GM18873 (cell line): ENCODE results near the gene DHRS2.
"Not testable (repeated sequence)": the region's sequence is repeated elsewhere in the genome, so short reads cannot be mapped to it uniquely, and the experiment has no call there.

ENCODE experiments used
- ATAC-seq: cut with Tn5 transposase; IDR thresholded peaks from one replicate; pipeline ENCODE4 v1.9.1; 2021; ENCODE audit warnings: mild to moderate bottlenecking, moderate library complexity, moderate number of reproducible peaks; ENCODE audit not compliant: unreplicated experiment, low FRiP score

DHRS2 gene

GRCh38 chr14:23631702-23632460, 4.3 kb upstream of the DHRS2 start:
- peak; percentile 42 for ATAC-seq

DNA sequence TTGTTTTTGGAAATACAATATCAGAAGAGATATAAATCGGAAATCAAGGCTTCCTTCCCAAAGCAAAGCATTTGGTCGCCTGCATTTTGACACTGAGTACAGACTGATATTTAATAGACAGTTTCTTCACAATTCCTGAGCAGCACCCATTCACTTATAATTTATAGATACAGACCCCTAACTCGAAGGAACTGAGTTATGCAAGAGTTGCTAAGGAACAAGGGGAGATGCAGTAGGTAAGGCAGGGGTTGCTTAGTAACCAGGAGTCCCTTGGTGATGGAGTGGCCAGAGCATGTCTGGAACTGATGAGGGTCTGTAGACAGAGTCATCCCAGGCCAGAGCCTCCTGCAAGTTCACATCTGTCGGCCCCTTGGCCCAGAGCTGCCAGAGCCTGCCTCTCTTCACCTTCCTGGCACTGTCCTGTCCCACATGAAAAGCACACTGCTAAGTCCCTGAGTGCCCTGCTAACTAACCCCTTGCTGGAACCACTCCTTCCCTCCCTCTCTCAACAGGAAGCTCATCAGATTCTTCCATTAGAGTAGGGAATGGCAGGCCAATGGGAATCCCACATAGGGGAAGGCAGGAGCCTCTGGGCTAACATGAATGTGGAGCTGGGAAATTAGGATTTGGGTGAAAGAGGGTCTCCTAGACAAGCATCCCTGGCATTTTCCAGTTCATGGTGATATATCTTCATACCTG, 3.6 kb upstream of the DHRS2 start:
- no peak for ATAC-seq

DNA sequence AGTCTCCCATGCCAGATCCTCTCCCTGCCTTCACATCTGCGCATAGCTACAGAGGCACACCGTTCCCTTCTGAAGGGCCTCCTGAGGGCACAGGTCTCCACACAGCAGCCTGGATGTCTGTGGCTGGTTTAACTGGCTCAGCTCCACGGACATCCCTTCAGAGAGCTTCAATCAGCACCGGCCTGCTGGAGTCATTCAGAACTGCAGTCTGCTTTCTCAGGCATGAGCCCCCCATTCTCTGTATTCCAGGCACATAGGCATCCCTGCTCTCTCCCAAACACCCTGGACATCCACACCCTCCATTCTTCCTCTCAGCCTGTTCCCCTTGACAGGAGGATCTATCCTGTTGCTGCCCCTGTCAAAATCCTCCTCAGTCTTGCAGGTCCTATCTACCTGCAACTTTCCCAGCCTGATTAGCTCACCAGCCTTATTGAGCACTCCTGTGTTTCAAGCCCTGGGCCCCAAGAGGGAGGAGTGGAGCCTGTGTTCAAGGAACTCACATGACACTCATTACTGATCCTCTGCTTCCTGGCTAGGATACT, 2.9 kb upstream of the DHRS2 start:
- ATAC-seq: no peak

DNA sequence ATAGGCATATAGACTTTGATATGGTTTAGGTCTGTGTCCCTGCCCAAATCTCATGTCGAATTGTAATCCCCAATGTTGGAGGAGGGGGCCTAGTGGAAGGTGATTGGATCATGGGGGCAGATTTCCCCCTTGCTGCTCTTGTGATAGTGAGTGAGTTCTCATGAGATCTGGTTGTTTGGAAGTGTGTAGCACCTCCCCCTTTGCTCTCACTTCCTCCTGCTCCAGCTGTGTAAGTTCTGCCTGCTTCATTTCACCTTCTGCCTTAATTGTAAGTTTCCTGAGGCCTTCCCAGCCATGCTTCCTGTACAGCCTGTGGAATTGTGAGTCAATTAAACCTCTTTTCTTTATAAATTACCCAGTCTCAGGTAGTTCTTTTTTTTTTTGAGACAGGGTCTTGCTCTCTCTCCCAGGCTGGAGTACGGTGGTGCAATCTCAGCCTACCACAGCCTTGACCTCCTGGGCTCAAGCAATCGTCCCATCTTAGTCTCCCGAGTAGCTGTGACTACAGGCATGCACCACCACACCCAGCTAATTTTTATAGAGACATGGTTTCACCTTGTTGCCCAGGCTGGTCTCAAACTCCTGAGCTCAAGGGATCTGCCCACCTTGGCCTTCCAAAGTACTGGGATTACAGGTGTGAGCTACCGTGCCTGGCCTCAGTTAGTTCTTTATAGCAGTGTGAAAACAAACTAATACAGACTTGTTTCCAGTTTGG, 1.3 kb upstream of the DHRS2 start:
- not testable (repeated sequence) for ATAC-seq

DNA sequence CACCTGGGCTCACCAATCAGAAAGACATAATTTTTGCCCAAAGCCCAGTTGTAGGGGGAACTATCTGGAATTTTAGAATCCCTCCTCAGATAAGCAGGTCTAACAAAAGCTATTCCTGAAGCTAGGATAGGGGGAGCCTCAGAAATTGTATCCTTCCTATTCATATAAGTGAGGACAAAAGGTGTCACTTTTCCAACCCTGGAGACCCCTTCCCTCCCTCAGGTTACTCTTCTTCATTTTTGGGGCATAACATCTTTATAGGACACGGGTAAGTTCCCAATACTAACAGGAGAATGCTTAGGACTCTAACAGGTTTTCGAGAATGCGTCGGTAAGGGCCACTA, 1.1 kb downstream of the DHRS2 start:
- ATAC-seq: not testable (repeated sequence)

- ATAC-seq: not testable (repeated sequence)
These were observed 1.7 kb downstream of the DHRS2 start for GRCh38 chr14:23637655-23638413.

DNA sequence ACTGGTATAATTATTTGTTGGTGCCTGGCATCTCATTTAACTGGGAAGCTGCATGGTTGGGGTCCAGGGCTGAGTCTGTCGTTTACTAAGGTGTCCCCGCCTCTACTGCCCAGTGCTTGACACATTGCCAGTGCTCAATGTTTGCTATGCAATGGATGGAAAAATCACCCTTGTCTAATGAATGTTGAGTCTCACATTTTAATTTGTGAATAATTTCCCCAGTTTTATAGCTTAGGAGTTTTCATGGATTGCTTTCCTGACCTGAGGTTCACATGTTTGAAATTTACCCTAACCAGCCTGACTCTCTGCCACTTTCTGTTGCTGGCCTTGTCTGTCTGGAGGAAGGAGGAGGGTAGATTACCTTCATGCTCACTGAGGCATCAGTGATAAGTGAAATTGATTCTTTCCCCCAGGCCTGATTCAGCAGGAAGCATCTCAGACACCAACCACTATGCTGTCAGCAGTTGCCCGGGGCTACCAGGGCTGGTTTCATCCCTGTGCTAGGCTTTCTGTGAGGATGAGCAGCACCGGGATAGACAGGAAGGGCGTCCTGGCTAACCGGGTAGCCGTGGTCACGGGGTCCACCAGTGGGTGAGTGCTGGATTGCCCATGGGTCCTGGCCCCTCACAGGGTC, 2.4 kb downstream of the DHRS2 start:
- ATAC-seq: no peak

DNA sequence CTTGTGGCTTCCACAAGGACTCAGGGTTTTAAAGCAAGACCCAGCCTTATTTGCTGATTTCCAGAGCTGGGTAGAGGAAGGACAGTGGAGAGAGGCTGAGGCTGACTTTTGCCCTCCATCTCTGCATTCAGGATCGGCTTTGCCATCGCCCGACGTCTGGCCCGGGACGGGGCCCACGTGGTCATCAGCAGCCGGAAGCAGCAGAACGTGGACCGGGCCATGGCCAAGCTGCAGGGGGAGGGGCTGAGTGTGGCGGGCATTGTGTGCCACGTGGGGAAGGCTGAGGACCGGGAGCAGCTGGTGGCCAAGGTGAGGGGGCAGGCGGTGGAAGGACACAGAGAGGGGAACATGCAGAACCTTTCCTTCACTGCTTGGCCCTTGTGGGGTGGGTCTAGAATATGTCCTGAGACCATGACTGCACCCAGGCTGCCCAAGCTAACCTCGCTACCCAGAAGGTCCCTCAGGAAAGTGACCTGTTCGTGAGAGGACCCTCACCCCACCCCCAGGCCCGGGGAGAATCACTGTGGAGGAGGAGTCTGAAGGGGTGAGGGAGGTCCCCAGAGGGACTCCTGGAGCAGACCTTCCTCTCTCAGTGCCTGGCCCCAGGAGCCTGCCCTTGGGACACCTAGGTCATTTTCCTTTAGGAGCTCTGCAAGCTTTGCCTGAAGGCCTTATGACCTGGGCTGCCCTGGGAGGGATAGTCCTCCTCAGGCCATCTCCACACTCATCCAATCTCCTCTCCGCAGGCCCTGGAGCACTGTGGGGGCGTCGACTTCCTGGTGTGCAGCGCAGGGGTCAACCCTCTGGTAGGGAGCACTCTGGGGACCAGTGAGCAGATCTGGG, 3.1 kb downstream of the DHRS2 start:
- no peak for ATAC-seq

GRCh38 chr14:23639891-23640523, 3.8 kb downstream of the DHRS2 start:
- no peak for ATAC-seq

- ATAC-seq: no peak
These were observed 4.5 kb downstream of the DHRS2 start for GRCh38 chr14:23640524-23641141.

DNA sequence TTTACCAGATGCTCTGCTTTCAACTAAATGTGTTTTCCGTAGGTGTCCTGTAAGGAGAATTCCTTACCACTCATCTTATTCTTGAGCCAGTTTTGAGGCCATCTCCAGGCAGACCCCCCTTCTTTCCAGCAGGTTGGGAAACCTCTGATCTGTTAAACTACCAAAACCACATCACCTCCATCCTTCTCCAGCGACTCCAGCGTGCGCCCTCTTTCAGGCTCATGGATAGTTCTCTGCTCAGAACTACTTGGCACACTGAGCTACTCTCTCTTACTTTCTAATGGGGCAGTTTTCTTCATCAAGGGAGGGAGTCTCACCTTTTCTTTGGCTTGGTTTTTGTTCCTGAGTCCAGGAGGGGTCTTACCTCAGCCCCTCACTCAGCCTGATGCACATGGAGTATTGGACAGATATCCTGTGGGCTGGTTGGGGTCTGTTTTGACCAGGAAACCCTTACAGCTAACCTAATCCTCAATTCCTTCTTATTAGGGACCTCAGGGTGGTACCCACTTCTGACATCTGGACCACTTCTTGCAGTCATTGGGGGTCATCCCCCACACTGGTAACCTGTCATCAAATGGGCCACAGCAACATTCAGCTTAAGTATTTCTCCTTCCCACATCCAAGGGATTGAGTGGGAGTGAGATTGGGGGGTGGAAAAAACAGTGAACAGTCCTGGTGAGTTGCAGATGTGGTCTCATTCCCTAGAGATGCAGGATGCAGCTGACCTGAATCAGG, 5.2 kb downstream of the DHRS2 start:
- ATAC-seq: no peak

DNA sequence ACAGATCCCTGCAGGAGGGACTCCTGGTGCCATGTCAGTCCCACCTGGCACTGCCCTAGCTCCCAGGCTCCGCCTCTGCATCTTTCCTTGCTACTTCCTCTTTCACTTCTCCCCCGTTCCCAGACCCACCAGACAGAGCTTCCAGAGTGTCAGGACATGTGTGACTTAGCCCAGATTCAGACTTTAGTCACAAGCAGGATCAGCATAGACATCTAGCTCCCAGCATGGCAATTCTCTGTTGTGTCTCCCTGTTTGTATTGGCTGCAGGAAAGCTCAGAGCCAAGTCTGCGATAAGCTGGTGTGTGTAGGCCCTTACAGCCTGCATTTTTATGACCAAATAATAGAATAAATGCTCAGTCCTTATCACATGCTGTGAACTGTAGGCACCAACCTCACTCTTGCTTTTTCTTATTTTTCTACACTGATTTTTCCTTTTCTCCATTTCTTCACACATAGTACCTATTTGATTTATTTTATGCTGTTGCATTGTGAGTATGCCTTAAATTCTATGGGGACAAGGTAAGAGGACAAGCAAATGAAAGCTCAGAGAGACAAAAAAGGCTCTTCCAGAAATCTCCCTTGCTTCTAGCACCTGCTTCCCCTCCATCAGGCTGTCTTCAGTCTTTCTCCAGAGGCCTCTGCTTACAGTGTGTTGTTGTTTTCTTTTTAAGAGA, 5.9 kb downstream of the DHRS2 start:
- ATAC-seq: no peak

DNA sequence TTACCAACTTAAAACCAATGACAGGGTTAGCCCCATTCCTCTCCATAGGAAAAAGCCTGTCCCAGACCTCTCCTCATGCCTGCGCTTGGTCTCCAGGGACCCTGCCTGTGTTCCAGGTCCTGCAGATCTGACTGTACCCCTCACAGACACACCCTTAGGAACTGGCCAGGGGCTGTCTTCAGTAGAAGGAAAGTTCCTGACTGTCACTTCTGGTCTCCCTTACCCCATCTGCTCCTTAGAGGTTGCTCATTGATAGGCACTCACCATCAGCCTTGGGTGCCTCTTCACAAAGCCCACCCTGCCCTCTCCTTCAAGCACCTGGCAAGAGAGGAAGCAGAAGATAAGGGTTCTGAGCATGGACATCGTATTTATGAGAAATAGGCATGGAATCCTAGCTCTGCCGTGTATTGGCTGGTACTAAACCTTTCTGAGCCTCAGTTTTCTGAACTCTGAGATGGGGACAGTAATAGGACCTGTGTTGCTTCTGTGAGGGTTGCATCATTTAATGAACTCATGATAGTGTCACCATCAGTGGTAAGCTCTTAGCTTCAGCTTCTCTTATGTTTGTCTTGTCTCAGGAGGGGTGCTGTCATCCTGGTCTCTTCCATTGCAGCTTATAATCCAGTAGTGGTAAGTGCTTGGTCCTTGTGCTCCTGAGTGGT, 7.5 kb downstream of the DHRS2 start:
- no peak for ATAC-seq

- ATAC-seq: no peak
These were observed 8.2 kb downstream of the DHRS2 start for GRCh38 chr14:23644195-23644918.

- no peak for ATAC-seq
These were observed 8.8 kb downstream of the DHRS2 start for GRCh38 chr14:23644919-23645336.

DNA sequence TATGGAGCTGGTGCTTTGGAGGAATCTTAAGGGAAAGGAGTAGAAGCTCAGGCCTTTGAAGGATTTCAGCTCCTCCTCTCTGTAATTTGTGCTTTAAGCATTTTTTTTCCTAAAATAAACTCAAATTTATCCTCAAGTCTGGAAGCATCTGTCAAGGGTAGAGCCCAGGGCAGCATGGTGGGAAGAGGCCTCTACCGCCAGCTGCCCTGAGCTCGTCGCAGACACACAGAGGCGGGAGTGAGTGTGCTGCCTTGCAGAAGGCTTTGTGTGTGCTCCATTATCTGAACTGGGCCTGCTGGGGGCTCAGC, 9.3 kb downstream of the DHRS2 start:
- ATAC-seq: no peak
